ENCODE measurements around the gene SS18L1. TPM values are rescaled to one million over a fixed set of nuclear protein-coding genes. Genes with fewer than 3 reads are reported as not detected.

Gene SS18L1
- total RNA-seq, 4 donors from 2014 or later = 0.51 to 21.7 (median 12.8) TPM

- Histone ChIP-seq H3K4me3 (no peak overlapping the region), H3K27ac (no peak overlapping the region), H3K36me3 (no peaks in the 10 kb centered on the region), H3K27me3 (no peaks in the 10 kb centered on the region), H3K9me3 (no peaks in the 10 kb centered on the region), H3K4me1 (no peaks in the 10 kb centered on the region)
- intact Hi-C loops (cut with DNase I; ENCODE audit: low total_unique reads) = no loop called here
- no peak for DNase-seq
- TF ChIP-seq POLR2A (IDR thresholded peaks at IDR 0.05) (no peak), CTCF (IDR thresholded peaks at IDR 0.05) (no peak)
These were observed 27.0 kb downstream of the SS18L1 start for GRCh38 chr20:62170536-62170935.

GRCh38 chr20:62171245-62171644 lies 27.7 kb downstream of the SS18L1 start:
- no peak for DNase-seq
- Histone ChIP-seq H3K9me3 (no peaks in the 10 kb centered on the region), H3K4me1 (no peaks in the 10 kb centered on the region), H3K27me3 (no peaks in the 10 kb centered on the region), H3K27ac (peak overlapping the region in 1 of 2 donors; percentile 21), H3K36me3 (no peaks in the 10 kb centered on the region), H3K4me3 (no peak overlapping the region)
- no peak for TF ChIP-seq CTCF (IDR thresholded peaks at IDR 0.05)
- no peak for TF ChIP-seq POLR2A (IDR thresholded peaks at IDR 0.05)
- intact Hi-C loops (cut with DNase I; ENCODE audit: low total_unique reads) = no loop called here

- H3K27ac ChIP-seq = no peak overlapping the region
- H3K9me3 ChIP-seq = no peaks in the 10 kb centered on the region
- H3K4me3 ChIP-seq = no peak overlapping the region
- no peaks in the 10 kb centered on the region for H3K27me3 ChIP-seq
- intact Hi-C loops (cut with DNase I; ENCODE audit: low total_unique reads) = no loop called here
- H3K4me1 ChIP-seq = no peaks in the 10 kb centered on the region
- TF ChIP-seq CTCF (IDR thresholded peaks at IDR 0.05) (no peak), POLR2A (IDR thresholded peaks at IDR 0.05) (no peak)
- no peak for DNase-seq
- H3K36me3 ChIP-seq = no peaks in the 10 kb centered on the region
These were observed 29.1 kb downstream of the SS18L1 start for GRCh38 chr20:62172666-62173065.

- Histone ChIP-seq H3K36me3 (no peaks in the 10 kb centered on the region), H3K4me1 (no peaks in the 10 kb centered on the region), H3K27me3 (no peaks in the 10 kb centered on the region), H3K4me3 (no peak overlapping the region), H3K27ac (no peak overlapping the region), H3K9me3 (no peaks in the 10 kb centered on the region)
- TF ChIP-seq POLR2A (IDR thresholded peaks at IDR 0.05) = no peak
- TF ChIP-seq CTCF (IDR thresholded peaks at IDR 0.05) = no peak
- intact Hi-C loops (cut with DNase I; ENCODE audit: low total_unique reads) = no loop called here
- no peak for DNase-seq
These were observed 30.6 kb downstream of the SS18L1 start for GRCh38 chr20:62174021-62174804.

GRCh38 chr20:62174870-62175624 lies 31.5 kb downstream of the SS18L1 start:
- Histone ChIP-seq H3K9me3 (no peaks in the 10 kb centered on the region), H3K27ac (no peak overlapping the region), H3K27me3 (no peaks in the 10 kb centered on the region), H3K4me3 (no peak overlapping the region), H3K4me1 (no peaks in the 10 kb centered on the region), H3K36me3 (no peaks in the 10 kb centered on the region)
- intact Hi-C loops (cut with DNase I; ENCODE audit: low total_unique reads) = no loop called here
- TF ChIP-seq POLR2A (IDR thresholded peaks at IDR 0.05) (no peak), CTCF (IDR thresholded peaks at IDR 0.05) (no peak)
- no peak for DNase-seq

Data from uterus (tissue), 4 donors.